Cerebellar cortex (tissue), 1 donor: ENCODE results near the gene SPATA12.

ENCODE experiments used
- DNase-seq: peaks from one replicate; pipeline ENCODE4 v3.0.0-alpha.2; 2015; ENCODE audit warnings: low spot score

Gene SPATA12

DNA sequence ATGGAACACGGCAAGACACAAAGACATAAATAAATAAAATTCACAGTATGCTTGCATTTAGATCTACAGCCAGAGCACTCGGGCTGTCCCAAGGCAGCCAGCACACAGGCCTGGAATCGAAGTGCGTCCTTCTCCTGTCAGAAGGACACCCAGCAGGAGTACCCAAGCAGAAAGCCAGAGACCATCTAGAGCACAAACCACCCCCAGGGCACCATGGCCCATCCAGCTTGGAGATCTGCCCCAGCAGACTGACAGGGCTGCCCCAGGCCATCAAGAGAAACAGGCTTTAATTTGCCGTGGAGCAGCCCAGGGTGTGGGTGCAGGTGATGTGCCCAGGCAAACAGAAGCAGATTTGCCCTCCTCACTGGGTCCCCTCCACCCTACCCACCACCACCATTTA lies 7.8 kb upstream of the SPATA12 start:
- DNase-seq = no peak

DNA sequence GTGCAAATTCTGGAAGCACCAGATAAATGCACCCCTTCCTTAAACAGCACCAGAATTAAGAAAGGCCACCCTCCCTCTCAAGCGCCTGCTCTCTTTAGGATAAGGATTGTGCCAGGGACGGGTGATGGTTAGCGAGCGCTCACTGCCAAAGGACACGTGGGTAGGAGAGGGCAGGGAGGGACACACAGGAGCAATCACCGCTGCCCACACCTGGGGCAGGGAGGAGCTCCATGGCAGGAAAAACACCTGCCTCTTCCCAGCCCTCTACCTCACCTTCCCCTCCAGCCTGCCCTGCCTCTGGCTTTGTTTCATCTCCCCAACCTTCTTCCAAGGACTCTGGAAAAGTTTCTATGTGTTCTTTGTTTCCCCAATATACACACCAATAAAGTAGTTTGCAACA lies 7.3 kb upstream of the SPATA12 start:
- DNase-seq = no peak

DNA sequence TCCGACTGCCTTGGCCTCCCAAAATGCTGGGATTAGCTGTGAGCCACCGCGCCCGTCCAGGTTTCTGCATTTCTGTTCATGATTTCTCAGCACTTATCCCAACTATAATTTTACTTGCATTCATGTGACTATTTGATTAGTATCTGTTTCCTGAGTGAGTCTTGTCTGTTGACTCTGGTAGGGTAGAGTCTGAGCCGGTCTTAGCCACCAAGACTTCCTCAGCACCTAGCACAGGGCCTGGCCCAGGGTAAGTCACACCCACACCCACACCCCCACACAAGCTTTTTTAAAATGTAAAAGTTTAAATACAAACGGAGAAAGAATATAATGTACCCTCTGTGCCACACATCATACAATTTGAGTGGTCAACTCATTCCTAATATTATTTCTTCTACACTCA lies 3.1 kb upstream of the SPATA12 start:
- DNase-seq = no peak

DNA sequence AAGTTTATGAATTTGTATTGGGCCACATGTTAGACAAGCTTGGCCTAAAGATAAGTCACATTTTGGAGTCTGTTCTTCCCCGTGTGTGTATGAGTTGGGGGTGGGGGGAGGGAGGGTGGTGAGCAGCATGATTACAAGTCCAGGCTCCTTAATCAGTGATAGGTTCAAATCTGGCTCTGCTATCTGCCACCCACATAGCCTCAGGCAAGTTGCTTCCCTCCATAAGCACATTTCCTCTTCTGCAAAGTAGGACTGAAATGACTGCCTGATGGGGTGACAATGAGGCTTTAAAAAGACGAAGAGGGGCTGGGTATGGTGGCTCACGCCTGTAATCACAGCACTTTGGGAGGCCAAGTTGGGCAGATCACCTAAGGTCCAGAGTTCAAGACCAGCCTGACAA lies 1.1 kb upstream of the SPATA12 start:
- DNase-seq = no peak

DNA sequence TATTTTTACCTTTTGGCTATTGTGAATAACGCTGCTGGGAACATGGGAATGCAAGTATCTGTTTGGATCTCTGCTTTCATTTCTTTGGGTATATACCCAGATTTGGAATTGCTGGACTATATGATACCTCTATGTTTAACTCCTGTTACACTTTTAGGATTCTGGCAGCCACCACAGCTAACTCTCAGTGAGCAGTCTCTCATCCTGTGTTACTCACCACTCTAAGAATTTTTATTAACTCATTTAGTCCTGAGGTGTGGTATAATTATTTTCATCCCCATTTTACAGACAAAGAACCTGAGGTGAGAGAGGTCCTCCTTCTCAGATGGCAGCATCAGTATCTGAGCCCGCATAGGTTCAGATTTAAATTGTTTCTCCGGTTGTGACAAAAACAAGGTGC lies 1.1 kb downstream of the SPATA12 start:
- no peak for DNase-seq

DNA sequence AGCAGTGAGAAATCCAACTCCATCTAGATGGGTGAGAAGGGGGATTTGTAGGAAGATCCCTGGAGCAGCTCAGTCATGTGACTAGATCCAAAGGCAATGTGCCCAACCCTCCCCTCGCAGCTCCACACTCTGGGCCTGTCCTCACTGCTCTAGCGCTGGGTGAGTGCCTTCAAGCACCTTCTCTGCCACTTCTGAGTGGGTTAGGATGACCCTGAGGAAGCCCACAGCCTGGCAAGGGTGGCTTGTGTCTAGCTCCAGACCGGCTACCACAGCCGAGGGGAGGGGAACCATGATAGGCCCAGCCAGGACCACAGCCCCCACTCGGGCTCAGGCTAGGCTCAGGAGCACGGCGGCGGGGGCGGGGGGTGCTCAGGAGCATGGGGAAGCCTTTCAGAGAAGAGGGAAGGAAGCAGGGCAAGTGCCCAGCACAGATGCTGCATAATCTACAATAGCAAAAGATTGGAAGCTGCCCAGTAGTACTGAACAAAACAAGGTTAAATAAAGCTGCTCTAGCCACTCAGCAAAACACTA lies 1.7 kb downstream of the SPATA12 start:
- no peak for DNase-seq

DNA sequence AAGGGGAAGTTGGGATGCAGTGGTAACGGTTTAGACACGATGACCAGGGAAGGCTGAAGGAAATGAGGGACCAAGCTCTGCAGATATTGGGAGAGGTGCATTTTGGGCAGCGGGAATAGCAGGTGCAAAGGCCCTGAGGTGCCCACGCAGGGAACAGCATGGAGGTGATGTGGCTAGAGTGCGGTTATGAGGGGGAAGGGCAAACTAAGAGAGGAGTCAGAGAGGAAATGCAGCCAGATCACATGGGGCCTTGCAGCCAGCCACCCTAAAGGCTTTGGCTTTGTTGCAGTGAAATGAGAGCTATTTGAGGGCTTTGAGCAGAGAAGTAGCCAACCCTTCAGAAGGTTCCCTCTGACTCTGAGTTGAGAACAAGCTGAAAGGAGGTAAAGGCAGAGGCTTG lies 2.6 kb downstream of the SPATA12 start:
- DNase-seq = no peak

DNA sequence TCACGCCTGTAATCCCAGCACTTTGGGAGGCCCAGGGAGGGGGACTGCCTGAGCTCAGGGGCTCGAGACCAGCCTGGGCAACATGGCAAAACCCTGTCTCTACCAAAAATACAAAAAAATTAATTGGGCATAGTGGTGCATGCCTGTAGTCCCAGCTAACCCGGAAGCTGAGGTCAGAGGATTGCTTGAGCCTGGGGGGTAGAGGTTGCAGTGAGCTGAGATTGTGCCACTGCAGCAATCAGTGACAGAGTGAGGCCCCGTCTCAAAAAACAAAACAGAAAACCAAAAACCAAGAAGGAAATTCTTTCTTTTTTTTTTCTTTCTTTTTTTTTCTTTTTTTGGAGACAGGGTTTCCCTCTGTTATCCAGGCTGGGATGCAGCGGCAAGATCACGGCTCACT lies 3.5 kb downstream of the SPATA12 start:
- no peak for DNase-seq

DNA sequence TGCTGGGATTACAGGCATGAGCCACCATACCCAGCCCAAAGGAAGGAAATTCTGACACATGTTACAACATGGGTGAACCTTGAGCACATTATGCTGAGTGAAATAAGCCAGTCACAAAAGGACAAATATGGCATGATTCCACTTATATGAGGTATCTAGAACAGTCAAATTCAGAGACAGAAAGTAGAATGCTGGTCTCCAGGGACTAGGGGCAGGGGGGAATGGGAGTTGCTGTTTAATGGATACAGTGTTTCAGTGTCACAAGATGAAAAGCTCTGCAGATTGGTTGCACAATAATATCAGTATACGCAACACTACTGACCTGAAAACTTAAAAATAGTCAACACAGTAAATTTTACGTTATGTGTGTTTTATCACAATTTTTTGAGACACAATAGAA lies 4.1 kb downstream of the SPATA12 start:
- no peak for DNase-seq

DNA sequence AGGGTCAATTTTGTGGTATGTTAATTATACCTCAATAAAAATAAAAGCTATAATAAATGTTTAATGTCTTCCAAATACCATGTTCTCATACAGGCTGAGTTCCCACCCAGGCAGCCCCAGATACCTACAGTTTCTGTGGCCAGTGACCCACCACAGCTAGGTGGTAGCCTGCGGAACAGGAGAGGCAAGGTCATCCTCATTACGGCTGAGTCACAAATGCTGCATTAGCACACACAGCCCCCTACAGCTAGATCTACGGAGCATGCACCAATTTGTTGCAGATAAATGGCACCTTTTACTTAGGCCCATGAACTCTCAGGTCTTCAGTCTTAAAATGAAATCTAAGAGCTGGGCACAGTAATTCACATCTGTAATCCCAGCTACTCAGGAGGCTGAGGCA lies 5.1 kb downstream of the SPATA12 start:
- no peak for DNase-seq

DNA sequence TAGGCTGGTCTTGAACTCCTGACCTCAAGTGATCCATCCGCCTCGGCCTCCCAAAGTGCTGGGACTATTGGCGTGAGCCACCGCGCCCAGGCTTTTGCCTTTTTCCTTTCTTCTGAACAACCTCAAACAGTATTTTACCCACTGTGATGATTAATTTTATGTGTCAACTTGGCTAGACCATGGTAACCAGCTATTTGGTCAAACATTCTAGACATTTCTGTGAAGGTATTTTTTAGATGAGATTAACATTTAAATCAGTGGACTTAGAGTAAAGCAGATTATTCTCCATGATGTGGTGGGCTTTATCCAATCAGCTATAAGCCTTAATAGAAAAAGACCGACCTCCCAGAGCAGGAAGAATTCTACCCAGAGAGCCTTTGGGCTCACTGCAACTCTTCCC lies 6.0 kb downstream of the SPATA12 start:
- DNase-seq = no peak

DNA sequence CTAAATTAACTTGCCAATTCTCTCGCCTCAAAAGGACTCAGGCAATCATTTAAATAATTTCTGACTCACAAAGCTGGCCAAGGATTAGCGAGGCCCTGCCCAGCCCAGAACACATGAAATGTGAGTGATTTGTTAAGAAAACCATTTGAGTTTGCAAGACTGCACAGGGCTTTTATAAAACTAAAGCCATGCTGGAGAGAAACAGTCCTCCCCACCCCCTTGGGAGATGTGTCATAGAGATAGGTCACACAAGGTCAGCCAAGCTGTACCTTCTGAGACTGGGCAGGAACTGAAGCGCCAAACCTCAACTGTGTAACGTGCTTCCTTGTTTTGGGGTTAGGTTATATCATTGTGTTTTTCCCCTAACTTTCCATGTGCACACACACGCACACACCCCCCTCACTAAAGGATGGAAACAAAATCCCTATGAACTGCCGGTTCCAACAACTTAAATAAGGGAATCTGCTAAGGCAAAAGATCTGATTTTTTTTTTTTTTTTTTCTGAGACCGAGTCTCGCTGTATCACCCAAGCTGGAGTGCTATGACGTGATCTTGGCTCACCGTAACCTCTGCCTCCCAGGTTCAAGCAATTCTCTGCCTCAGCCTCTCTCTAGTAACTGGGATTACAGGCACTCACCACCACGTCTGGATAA lies 8.1 kb downstream of the SPATA12 start:
- DNase-seq = no peak

DNA sequence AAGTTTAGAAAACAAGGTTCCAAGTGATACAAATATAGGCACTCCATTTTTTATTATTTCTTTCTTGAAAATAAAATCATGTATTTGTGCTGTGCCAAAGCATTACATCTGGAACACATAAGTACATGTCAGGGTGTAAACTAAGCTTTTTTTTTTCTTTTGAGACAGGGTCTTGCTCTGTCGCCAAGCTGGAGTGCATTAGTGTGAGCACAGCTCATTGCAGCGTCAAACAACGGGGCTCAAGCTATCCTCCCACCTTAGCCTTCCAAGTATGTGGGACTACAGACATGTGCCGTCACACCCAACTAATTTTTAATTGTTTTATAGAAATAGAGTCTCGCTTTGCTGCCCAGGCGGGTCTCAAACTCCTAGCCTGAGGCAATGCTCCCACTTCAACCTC lies 9.0 kb downstream of the SPATA12 start:
- no peak for DNase-seq

DNA sequence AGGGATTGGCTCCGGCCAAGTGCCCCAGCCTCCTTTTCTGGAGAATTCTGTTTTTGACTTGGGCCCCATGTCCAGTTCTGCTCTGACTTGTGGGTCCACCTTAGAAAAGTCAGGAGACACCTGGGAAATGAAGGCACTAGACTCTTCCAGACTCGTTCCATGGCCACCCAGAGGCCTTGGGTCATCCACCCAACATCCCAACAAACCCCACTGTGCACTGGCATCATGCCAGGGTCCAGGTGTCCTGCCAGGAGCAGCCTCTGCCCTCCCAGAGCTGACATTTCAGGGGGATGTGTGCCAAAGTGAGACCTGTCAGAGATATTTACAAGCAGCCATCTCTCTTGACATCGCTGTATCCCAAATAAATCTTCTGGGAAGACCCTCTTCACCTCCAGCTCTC lies 13.2 kb downstream of the SPATA12 start:
- no peak for DNase-seq

DNA sequence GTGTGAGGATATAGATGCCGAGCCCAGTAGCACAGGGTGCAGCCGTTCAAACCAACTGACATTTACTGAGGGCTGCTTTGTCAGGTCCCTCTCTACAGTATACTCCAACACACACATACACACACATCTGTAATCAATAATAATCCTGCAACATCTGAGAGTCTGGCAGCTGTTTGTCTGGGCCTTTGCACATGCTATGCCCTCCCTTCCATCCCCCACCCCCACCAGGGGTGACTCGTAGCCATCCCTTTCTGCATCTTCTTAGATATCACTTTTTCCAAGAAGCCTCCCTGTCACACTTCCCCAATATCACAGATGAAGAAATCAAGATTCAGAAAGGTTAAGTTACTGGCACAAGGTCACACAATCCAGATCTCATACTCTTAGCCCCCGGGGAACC lies 13.7 kb downstream of the SPATA12 start:
- DNase-seq = no peak

DNA sequence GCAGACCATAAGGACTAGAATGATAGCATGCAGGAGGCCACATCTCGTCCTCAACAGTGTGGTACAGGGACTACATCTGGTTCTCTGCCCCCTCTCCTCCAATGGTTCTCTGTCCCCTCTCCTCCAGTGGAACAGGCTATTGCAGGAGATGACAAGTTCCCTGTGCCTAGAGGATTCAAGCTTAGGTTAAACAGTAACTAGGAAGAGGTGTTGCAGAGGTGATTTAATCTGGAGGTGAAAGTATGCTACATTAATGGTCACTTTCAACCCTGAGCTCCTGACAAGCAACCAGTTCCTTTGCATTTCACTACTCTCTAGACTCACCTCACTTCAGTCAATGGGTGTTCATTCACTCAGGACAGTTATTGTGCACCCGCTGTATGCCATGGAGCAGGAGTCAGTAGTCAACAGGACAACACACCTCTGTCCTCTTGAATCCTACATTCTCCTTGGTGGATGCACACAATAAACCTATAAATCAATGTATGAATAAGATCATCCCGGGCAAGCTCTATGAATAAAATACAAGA lies 16.0 kb downstream of the SPATA12 start:
- DNase-seq = no peak

DNA sequence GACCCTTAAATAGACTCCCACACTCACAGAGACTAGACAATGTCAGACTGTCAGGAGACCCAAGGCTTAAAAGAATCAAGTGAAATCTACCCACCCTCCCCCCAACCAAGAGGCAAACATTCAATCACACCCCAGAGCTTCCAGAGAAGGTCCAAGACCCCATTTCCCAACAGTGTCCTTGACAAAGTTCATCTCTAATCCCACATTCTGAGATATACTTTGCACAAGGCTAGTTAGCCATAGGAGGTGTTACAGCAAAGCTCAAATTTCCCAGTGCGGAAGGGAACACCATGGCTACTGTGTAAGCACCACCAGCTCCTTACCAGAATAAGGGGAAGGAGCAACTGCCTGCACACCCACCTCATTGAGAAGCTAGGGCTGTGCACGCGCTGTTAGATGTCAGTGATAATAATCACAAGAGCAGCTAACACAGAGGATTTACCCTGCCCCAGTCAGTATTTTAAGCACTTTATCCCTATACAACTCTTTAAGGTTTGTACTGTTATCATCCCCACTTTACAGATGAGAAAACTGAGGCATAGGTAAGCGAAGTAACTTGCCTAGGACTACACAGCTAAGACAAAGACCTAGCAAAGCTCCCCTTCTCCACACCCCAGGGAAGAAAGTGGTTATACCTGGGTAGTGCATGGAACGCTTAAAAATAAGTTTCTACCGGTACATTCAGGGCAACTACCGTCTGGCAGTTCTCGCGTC lies 17.3 kb downstream of the SPATA12 start:
- no peak for DNase-seq

DNA sequence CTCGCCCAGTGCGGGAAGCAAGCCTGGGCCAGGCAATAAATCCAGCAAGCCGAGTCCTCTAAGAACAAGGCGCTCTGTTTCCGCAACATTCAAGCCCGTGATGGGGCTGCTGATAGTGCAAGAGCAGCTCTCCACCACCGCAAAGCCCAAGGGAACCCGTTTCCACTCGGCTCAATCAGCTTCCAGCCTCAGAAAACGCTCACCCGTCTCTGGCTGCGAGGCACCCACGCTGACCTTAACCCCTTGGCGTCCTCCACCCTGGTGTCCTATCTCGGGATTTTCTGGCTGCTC lies 17.8 kb downstream of the SPATA12 start:
- no peak for DNase-seq

DNA sequence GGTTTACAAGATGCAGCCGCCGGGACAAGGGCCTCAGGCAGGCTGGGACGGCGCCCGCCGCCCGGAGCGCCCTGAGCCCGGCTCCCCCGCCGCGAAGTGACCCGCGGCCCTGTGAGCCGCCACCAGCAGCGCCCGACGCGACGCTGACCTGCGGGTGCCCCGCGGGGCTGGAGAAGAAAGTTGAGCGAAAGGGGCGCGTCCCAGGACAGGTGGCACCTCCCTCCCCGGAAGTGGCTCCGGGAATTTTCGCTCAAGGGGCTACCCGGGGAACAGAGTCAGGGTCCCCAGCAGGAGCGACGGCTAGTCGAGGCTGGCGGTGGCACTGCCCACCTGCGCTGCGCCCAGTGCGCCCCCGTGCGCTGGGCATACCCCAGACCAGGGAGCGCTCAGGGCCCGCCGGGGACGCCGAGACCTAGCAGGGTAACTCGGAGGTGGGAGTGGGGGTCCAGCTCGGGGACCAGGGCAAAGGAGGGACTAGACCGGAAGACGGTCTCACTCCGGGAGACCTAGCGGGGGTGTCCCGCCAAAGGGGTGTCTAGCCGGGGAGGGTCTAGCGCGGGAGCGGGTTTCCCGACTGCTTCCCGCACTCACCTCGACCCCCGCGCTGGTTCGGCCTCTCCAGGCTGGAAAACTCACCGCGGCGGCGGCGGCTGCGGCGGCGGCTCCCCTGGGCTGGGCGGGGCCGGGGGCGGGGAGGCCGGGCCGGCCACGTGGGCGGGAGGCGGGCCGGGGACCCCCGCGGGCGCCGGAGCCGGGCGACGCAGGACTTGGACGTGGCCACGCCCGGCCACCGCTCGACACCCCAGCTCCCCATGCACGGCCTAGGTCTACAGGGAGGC lies 18.4 kb downstream of the SPATA12 start:
- DNase-seq = no peak

DNA sequence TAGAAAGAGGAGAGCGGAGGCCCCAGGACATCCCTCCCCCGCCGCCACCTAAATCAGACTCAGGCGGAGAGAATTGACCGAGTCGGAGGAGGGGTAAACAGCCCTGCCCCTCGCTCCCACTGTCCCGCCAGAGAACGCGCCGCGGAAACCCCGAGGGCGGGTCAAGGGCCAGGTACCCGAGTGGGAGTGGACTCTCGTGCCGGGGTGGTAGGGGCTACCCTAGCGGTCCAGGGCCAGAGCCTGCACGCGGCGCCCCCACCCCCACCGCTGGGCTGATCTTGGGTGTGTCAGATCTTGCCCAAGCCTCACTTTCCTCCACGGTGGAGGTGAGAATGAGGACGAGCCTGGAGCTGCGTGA lies 19.0 kb downstream of the SPATA12 start:
- no peak for DNase-seq

DNA sequence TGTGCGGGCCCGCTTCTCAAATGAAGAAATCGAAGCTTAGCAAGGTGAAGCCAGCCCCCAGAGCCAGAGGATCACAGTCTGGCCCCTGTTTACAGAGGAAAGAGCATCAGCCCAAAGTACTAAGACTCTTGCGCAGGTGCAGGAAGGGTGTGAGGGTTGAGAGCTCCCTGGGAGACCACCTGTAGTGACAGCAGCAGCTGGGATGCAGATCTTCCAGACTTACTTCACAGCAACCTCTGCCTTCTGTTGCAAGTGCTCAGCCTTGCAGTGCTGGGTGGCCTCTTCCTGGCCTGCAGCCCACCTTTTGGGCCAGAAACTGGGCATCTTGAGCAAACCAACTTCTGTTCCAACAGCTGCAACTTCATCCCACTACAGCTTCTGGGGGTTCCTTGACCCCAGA lies 19.7 kb downstream of the SPATA12 start:
- DNase-seq = no peak

DNA sequence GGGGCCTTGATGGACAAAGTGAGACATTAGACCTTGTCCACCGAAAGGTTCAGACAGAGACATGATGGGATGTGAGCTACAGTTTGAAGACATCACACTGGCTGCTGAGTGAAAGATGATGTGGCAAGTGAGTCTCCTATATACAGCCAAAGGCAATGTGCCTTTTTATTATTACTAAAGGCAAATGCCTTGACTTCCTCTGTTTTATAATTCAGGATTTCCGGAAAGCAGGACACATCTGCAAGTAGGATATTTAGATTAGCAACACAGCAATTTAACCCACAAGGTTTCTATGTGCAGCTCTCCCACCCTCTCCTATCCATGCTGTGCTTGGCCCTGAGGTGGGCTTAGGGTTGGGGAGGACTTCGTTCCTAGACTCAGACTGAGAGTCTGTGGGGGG lies 20.7 kb downstream of the SPATA12 start:
- no peak for DNase-seq

DNA sequence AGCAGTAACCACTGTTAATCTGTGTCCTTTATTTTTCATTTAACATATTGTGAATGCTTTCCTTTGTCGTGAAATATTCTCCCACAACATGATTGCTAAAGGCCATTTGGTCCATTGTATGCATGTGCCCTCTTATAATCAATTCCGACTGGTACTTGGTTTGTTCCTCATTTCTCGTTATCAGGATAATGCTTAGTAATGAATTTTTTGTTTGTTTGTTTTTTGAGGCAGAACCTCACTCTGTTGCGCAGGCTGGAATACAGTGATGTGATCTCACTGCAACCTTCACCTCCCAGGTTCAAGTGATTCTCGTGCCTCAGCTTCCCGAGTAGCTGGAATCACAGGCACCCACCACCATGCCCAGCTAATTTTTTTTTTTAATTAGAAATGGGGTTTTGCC lies 22.0 kb downstream of the SPATA12 start:
- DNase-seq = no peak
